Muscle layer of duodenum (tissue), 2 donors: ENCODE results near the gene MAN1C1.
A peak's percentile ranks its signal among the peaks of the same experiment; 100 is the strongest.

Experiments used
- H3K27ac ChIP-seq: one replicate; pipeline ENCODE4 v1.7.0; 2013; ENCODE audit warnings: mild to moderate bottlenecking, low read length
- H3K27me3 ChIP-seq: one replicate; pipeline ENCODE4 v1.7.0; 2013; ENCODE audit warnings: low read depth, mild to moderate bottlenecking, control low read depth, low read length
- H3K36me3 ChIP-seq, 2 donors: one replicate each; pipeline ENCODE4 v1.7.0; 2013; ENCODE audit warnings: low read length in 2 of 2, control low read depth in 1 of 2, mild to moderate bottlenecking in 1 of 2; ENCODE audit not compliant: insufficient read depth in 2 of 2, control insufficient read depth in 1 of 2
- H3K4me1 ChIP-seq, 2 donors: one replicate each; pipeline ENCODE4 v1.7.0; 2013; ENCODE audit warnings: low read length in 2 of 2, mild to moderate bottlenecking in 2 of 2, control low read depth in 1 of 2, moderate library complexity in 1 of 2; ENCODE audit not compliant: insufficient read depth in 2 of 2, control insufficient read depth in 1 of 2
- H3K4me3 ChIP-seq, 2 donors: one replicate each; pipeline ENCODE4 v1.7.0; 2013; ENCODE audit warnings: low read length in 2 of 2, low read depth in 1 of 2, mild to moderate bottlenecking in 1 of 2
- H3K9me3 ChIP-seq, 2 donors: one replicate each; pipeline ENCODE4 v1.7.0; 2013; ENCODE audit warnings: low read length in 2 of 2, control low read depth in 1 of 2, mild to moderate bottlenecking in 1 of 2; ENCODE audit not compliant: control insufficient read depth in 1 of 2
- donor health status: healthy.

The MAN1C1 gene

DNA sequence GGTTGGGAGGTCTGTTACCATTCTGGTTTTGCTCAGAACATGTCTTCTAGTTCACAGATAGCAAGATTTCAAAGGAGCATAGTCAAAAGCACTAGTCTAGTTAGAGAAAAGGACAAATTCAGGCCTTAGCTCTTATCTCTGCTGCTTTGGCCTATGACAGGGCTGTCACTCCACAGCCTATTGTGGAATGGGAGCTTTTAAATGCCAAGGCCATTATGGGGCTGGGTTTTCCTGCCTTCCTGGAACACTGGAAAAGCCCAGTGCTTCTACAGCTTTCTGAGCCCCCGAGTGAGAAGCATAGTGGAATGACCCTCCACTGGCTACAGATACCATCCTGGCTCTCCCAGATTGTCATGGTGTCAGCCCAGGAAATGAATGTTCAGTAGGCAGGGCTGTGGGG, 212.5 kb downstream of the MAN1C1 start:
- Histone ChIP-seq H3K27me3 (no peaks in the 10 kb centered on the region), H3K27ac (no peak overlapping the region), H3K4me3 (no peak overlapping the region), H3K36me3 (peaks cover 59 to 86% of the 10 kb centered on the region in 2 donors), H3K4me1 (no peaks in the 10 kb centered on the region), H3K9me3 (no peaks in the 10 kb centered on the region)

DNA sequence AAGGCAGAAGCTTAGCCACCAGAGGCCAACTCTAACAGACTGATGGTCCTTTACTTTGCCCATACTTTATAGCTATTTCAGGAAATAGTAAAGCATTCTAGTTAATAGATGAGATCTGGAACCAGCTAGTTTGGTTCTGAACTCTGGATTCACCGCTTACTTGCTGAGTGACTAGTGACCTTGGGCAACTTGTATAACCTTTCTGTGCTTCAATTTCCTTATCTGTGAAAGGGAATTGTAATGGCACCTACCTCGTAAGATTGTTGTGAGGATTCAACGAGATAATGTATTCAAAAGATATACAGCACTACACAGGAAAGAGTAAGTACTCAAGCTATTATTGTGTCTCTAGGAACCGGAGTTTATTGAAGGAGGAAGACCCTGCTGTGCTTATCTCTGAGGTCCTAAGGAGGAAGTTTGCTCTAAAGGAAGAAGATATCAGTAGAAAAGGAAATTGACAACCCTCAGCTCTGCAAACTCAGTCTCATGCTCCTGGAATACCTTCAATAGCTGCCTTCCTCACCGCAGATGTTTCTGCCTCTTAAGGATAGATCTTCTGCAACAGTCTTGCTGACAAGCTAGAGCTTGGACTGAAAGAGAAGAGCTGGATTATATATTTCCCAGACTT, 215.1 kb downstream of the MAN1C1 start:
- Histone ChIP-seq H3K9me3 (no peaks in the 10 kb centered on the region), H3K4me1 (no peaks in the 10 kb centered on the region), H3K27me3 (no peaks in the 10 kb centered on the region), H3K4me3 (no peak overlapping the region), H3K36me3 (peaks cover 53 to 69% of the 10 kb centered on the region in 2 donors), H3K27ac (peak overlapping the region; percentile 35)

DNA sequence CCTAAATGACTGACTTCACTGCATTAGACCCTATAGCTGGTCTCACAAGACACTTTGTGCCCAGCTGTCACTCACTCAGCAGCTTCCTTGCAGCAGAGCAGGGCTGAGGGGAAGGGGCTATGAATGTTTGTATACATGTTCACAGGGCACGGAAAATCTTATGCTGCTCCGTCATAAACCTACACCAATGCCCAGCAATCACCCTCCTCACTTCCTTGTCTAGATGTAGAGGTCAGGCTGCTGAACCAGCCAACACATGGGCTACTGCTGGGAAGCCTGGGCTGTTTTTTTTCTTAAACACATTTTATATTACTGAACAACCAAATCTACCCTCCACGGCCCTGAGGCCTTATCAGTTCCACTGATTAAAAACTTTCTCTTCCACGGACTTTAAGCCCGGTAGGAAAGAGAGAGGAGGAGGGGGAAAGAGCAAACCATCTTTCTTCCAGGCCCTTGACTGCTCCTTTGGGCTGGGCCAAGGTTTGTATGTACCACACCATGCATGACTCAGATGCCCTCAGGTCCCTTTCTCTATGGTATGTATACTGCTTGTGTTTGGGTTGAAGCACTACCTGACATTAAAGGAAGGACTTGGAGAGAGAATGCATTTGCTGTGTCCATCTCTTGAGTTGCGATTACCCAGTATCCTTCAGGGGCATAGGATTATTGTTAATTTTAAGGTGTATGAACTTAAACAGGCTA, 215.9 kb downstream of the MAN1C1 start:
- H3K27me3 ChIP-seq = no peaks in the 10 kb centered on the region
- peaks cover 50 to 65% of the 10 kb centered on the region in 2 donors for H3K36me3 ChIP-seq
- H3K9me3 ChIP-seq = no peaks in the 10 kb centered on the region
- no peaks in the 10 kb centered on the region for H3K4me1 ChIP-seq
- peak overlapping the region; percentile 35 for H3K27ac ChIP-seq
- no peak overlapping the region for H3K4me3 ChIP-seq

DNA sequence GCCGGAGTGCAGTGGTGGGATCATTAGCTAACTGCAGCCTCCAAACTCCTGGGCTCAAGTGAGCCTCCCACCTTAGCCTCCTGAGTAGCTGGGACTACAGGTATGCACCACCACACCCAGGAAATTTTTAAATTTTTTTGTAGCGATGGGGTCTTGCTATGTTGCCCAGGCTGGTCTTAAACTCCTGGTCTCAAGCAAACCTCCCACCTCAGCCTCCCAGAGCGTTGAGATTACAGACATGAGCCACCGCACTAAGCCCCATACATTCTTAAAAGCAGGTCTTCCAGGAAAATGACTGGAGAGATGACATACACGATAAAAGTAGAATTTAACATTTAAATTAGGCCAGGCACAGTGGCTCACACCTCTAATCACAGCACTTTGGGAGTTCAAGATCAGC, 216.6 kb downstream of the MAN1C1 start:
- no peak overlapping the region for H3K4me3 ChIP-seq
- H3K27ac ChIP-seq = no peak overlapping the region
- no peaks in the 10 kb centered on the region for H3K27me3 ChIP-seq
- H3K9me3 ChIP-seq = no peaks in the 10 kb centered on the region
- H3K36me3 ChIP-seq = peaks cover 46 to 58% of the 10 kb centered on the region in 2 donors
- H3K4me1 ChIP-seq = no peaks in the 10 kb centered on the region
